Mesendoderm (in vitro differentiated cells): Measurements from ENCODE around the gene MAGEB6B. TPM values are rescaled to one million over a fixed set of nuclear protein-coding genes. Genes with fewer than 3 reads are reported as not detected.

Experiments used
- DNase-seq: peaks from one replicate; pipeline ENCODE4 v3.0.0; 2013
- H2AK5ac ChIP-seq: 2 replicates; pipeline ENCODE4 v1.6.1; 2013; ENCODE audit warnings: low read length, inconsistent platforms
- H2BK120ac ChIP-seq: 2 replicates; pipeline ENCODE4 v1.6.1; 2013; ENCODE audit warnings: low read depth, mild to moderate bottlenecking, low read length, moderate library complexity, mixed read lengths
- H2BK15ac ChIP-seq: replicated peaks from 2 replicates; pipeline ENCODE4 v1.6.1; 2013; ENCODE audit warnings: low read depth, mild to moderate bottlenecking, moderate library complexity
- H2BK5ac ChIP-seq: 2 replicates; pipeline ENCODE4 v1.6.1; 2013; ENCODE audit warnings: low read length, inconsistent platforms
- H3K18ac ChIP-seq: 2 replicates; pipeline ENCODE4 v1.6.1; 2013; ENCODE audit warnings: mild to moderate bottlenecking, low read length, mixed read lengths
- H3K23ac ChIP-seq: one replicate; pipeline ENCODE4 v1.6.1; 2013; ENCODE audit warnings: low read length
- H3K27ac ChIP-seq: 2 replicates; pipeline ENCODE4 v1.5.1; 2013; ENCODE audit warnings: low read depth, mild to moderate bottlenecking, inconsistent platforms, low read length, moderate library complexity
- H3K27me3 ChIP-seq: 2 replicates; pipeline ENCODE4 v1.6.1; 2013; ENCODE audit warnings: low read length, control low read depth, mild to moderate bottlenecking, inconsistent platforms; ENCODE audit not compliant: insufficient read depth, poor library complexity
- H3K36me3 ChIP-seq: 2 replicates; pipeline ENCODE4 v1.6.1; 2013; ENCODE audit warnings: low read length, inconsistent platforms; ENCODE audit not compliant: control insufficient read depth, insufficient read depth
- H3K4ac ChIP-seq: one replicate; pipeline ENCODE4 v1.6.1; 2013; ENCODE audit warnings: low read depth, mild to moderate bottlenecking, low read length, moderate library complexity
- H3K4me1 ChIP-seq: 2 replicates; pipeline ENCODE4 v1.6.1; 2013; ENCODE audit warnings: low read depth, low read length, inconsistent platforms; ENCODE audit not compliant: control insufficient read depth
- H3K4me2 ChIP-seq: 2 replicates; pipeline ENCODE4 v1.6.1; 2013; ENCODE audit warnings: low read length
- H3K4me3 ChIP-seq: 2 replicates; pipeline ENCODE4 v1.5.1; 2013; ENCODE audit warnings: mild to moderate bottlenecking, low read length
- H3K56ac ChIP-seq: one replicate; pipeline ENCODE4 v1.6.1; 2013; ENCODE audit warnings: low read length
- H3K79me1 ChIP-seq: 2 replicates; pipeline ENCODE4 v1.6.1; 2013; ENCODE audit warnings: low read length, inconsistent platforms
- H3K79me2 ChIP-seq: 2 replicates; pipeline ENCODE4 v1.6.1; 2013; ENCODE audit warnings: mild to moderate bottlenecking, low read length; ENCODE audit not compliant: control insufficient read depth, insufficient read depth
- H3K9ac ChIP-seq: 2 replicates; pipeline ENCODE4 v1.6.1; 2013; ENCODE audit warnings: low read length, inconsistent platforms
- H4K5ac ChIP-seq: one replicate; pipeline ENCODE4 v1.6.1; 2013; ENCODE audit warnings: low read length
- H4K8ac ChIP-seq: one replicate; pipeline ENCODE4 v1.6.1; 2013; ENCODE audit warnings: low read depth, mild to moderate bottlenecking, control low read depth, low read length, moderate library complexity
- WGBS: extraction: QIAGEN DNeasy Blood & Tissue Kit; methylation state at CpG from one replicate; pipeline ENCODE4 v1.1.7; 2013; ENCODE audit warnings: low lambda C conversion rate, missing lambda C conversion rate; ENCODE audit not compliant: insufficient coverage; ENCODE audit errors: extremely low coverage; 5-methylcytosine and 5-hydroxymethylcytosine counted together
- polyA plus RNA-seq, 2 experiments: library from polyadenylated mRNA; stranded (reverse); fragments of 200-250 nt; gene quantifications; one replicate each; pipeline ENCODE4 v1.2.3, GENCODE V29; 2013

Gene MAGEB6B, protein sequence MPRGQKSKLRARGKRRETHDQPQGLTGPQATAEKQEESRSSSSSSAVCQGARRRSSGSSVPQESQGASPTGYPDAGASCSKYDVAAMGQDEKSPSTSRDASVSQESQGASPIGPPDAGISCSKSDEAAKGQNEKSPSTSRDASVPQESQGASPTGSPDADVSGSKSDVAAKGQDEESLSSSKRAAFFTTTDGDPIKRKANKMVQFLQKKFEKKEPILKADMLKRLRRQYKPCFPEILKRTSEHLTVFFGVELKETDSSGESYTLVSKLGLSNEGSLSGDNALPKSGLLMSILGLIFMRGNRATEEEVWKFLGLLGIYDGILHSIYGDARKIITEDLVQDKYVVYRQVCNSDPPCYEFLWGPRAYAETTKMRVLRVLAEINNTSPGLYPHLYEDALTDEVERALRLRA
- not detected for polyA plus RNA-seq (2013, experiment 1 of 2)
- not detected for polyA plus RNA-seq (2013, experiment 2 of 2)

DNA sequence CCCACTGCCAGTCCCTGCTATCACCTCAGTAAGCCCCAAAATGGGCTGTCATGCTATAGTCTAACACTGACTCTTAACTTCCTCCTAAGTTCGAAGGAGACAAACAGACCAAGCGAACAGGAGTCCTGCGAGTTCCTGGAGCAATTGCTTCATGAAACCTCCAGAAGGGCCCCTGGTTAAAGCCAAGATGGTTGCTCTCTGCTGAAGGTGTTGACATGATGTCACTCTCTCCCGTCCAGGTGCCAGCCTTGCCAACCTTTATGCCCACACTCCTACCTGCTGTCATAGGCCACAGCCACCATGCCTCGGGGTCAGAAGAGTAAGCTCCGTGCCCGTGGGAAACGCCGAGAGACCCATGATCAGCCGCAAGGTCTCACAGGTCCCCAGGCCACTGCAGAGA lies at the start of gene MAGEB6B:
MAGEB6B (plus strand) TSS at position 301 of the 400 bp plus-strand sequence; CDS start at position 301, 0 bp downstream.
- Histone ChIP-seq H3K9ac (no peak within 1 kb of the TSS), H3K27ac (no peak within 1 kb of the TSS), H3K18ac (no peak within 1 kb of the TSS), H3K56ac (no peak within 1 kb of the TSS), H3K4me3 (no peak within 1 kb of the TSS), H3K23ac (no peak within 1 kb of the TSS), H3K79me1 (no peaks in the 10 kb centered on the region), H3K27me3 (no peaks in the 10 kb centered on the region), H3K4ac (no peak within 1 kb of the TSS), H3K4me2 (no peak within 1 kb of the TSS), H4K8ac (no peak within 1 kb of the TSS), H2BK15ac (no peak within 1 kb of the TSS), H3K36me3 (no peaks in the 10 kb centered on the region), H2BK120ac (no peak within 1 kb of the TSS), H3K79me2 (no peaks in the 10 kb centered on the region), H3K4me1 (no peaks in the 10 kb centered on the region), H2BK5ac (no peak within 1 kb of the TSS), H4K5ac (no peak within 1 kb of the TSS), H2AK5ac (no peak within 1 kb of the TSS)
- no CpG with 5 or more reads among the region's 10 CpGs for WGBS
- DNase-seq = no peak

DNA sequence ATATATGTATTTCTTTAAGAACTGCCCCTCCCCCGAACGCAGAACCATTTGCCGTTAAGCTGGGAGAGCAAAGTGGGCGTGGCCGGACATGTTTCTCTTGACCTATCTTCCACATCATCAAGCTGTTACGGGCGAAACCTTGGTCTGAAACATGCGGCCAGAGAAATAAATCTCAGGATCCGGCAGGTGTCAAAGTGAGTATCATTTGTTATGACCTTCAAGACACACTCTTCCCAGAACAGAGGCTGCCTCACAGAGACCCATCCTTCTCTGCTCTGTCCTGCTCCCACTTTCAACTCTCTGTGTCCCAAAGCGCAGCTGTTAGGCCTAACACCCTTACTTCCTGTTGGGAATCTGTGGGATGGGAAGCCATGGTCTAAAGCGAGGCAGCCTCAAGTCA lies 22.1 kb upstream of the MAGEB6B start, which contains the start of gene MAGEB18:
MAGEB18 (plus strand) TSS at position 70 of the 400 bp plus-strand sequence. CDS start 643 bp downstream, outside the sequence.
- no CpG with 5 or more reads among the region's 11 CpGs for WGBS

GRCh38 chrX:26146024-26146423 lies 14.4 kb upstream of the MAGEB6B start:
- H3K27ac ChIP-seq = no peak overlapping the region
- no peak overlapping the region for H3K56ac ChIP-seq
- no peak overlapping the region for H4K5ac ChIP-seq
- H3K18ac ChIP-seq = no peak overlapping the region
- WGBS = no CpG with 5 or more reads among the region's 2 CpGs
- H4K8ac ChIP-seq = no peak overlapping the region
- no peaks in the 10 kb centered on the region for H3K27me3 ChIP-seq
- no peak overlapping the region for H2BK15ac ChIP-seq
- no peak overlapping the region for H2BK5ac ChIP-seq
- no peak overlapping the region for H3K4ac ChIP-seq
- DNase-seq = peak; percentile 0
- H3K79me1 ChIP-seq = no peaks in the 10 kb centered on the region
- H3K4me2 ChIP-seq = no peak overlapping the region
- H2AK5ac ChIP-seq = no peak overlapping the region
- H2BK120ac ChIP-seq = no peak overlapping the region
- H3K36me3 ChIP-seq = no peaks in the 10 kb centered on the region
- no peak overlapping the region for H3K9ac ChIP-seq
- H3K4me1 ChIP-seq = no peaks in the 10 kb centered on the region
- no peaks in the 10 kb centered on the region for H3K79me2 ChIP-seq
- H3K23ac ChIP-seq = no peak overlapping the region
- H3K4me3 ChIP-seq = no peak overlapping the region

More for the DNA sequence above, 22.1 kb upstream of the MAGEB6B start, which contains the start of gene MAGEB18:
- H4K8ac ChIP-seq = no peak within 1 kb of the TSS
- no peak for DNase-seq
- no peaks in the 10 kb centered on the region for H3K36me3 ChIP-seq
- no peak within 1 kb of the TSS for H2BK5ac ChIP-seq
- no peak within 1 kb of the TSS for H3K9ac ChIP-seq
- H3K79me1 ChIP-seq = no peaks in the 10 kb centered on the region
- H3K4me1 ChIP-seq = no peaks in the 10 kb centered on the region
- no peak within 1 kb of the TSS for H3K27ac ChIP-seq
- no peak within 1 kb of the TSS for H3K4ac ChIP-seq
- no peak within 1 kb of the TSS for H3K23ac ChIP-seq
- H3K18ac ChIP-seq = no peak within 1 kb of the TSS
- no peak within 1 kb of the TSS for H3K56ac ChIP-seq
- H2AK5ac ChIP-seq = no peak within 1 kb of the TSS
- H3K27me3 ChIP-seq = no peaks in the 10 kb centered on the region
- H3K4me2 ChIP-seq = no peak within 1 kb of the TSS
- H2BK120ac ChIP-seq = no peak within 1 kb of the TSS
- H3K79me2 ChIP-seq = no peaks in the 10 kb centered on the region
- no peak within 1 kb of the TSS for H4K5ac ChIP-seq
- no peak within 1 kb of the TSS for H3K4me3 ChIP-seq
- no peak within 1 kb of the TSS for H2BK15ac ChIP-seq

GRCh38 chrX:26192204-26192603 lies 31.8 kb downstream of the MAGEB6B start, which contains the start of gene MAGEB6:
MAGEB6 (plus strand) TSS chrX:26192440; CDS start chrX:26193847, 1,407 bp downstream.
- Histone ChIP-seq H3K4ac (no peak within 1 kb of the TSS), H3K56ac (no peak within 1 kb of the TSS), H3K18ac (no peak within 1 kb of the TSS), H3K27me3 (no peaks in the 10 kb centered on the region), H3K23ac (no peak within 1 kb of the TSS), H2BK15ac (no peak within 1 kb of the TSS), H3K9ac (no peak within 1 kb of the TSS), H3K4me2 (no peak within 1 kb of the TSS), H3K4me1 (no peaks in the 10 kb centered on the region), H2BK5ac (no peak within 1 kb of the TSS), H3K79me2 (no peaks in the 10 kb centered on the region), H3K27ac (no peak within 1 kb of the TSS), H4K5ac (no peak within 1 kb of the TSS), H3K4me3 (no peak within 1 kb of the TSS), H3K79me1 (no peaks in the 10 kb centered on the region), H2AK5ac (no peak within 1 kb of the TSS), H2BK120ac (no peak within 1 kb of the TSS), H4K8ac (no peak within 1 kb of the TSS), H3K36me3 (no peaks in the 10 kb centered on the region)
- no peak for DNase-seq
- no CpG with 5 or more reads among the region's 17 CpGs for WGBS

DNA sequence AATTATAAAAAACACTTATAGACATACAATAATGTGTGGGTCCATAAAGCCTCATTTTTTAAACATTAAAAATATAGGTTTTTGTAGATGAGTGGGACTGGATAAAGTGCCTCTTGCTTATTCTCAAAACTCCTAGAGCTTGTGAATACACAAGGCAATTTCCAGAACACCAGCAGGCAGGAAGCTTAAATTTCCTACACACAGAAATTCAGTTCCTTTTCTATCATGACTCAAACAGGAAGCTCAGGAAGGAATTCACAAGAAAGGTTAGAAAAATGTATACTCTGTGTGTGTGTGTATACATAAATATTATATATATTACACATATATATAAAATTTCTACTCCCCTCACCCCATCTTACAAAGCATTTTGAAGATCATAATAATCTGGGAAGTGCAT lies 43.2 kb downstream of the MAGEB6B start:
- Histone ChIP-seq H2BK15ac (no peak overlapping the region), H3K36me3 (no peaks in the 10 kb centered on the region), H3K4me1 (no peaks in the 10 kb centered on the region), H3K23ac (no peak overlapping the region), H3K4ac (no peak overlapping the region), H3K79me2 (no peaks in the 10 kb centered on the region), H3K18ac (no peak overlapping the region), H3K27ac (no peak overlapping the region), H2BK5ac (no peak overlapping the region), H3K56ac (no peak overlapping the region), H2AK5ac (no peak overlapping the region), H3K9ac (no peak overlapping the region), H3K4me2 (no peak overlapping the region), H2BK120ac (no peak overlapping the region), H4K5ac (no peak overlapping the region), H3K4me3 (no peak overlapping the region), H3K27me3 (no peaks in the 10 kb centered on the region), H3K79me1 (no peaks in the 10 kb centered on the region), H4K8ac (no peak overlapping the region)
- no peak for DNase-seq
